HUES64 (cell line): ENCODE data around the gene GPR50.

Experiments
- H3K27ac ChIP-seq: 2 replicates; pipeline ENCODE4 v1.7.0; 2013; ENCODE audit warnings: low read depth, low read length, inconsistent platforms
- H3K27me3 ChIP-seq: 2 replicates; pipeline ENCODE4 v1.6.1; 2013; ENCODE audit warnings: mild to moderate bottlenecking, low read length; ENCODE audit not compliant: insufficient read depth
- H3K36me3 ChIP-seq: 2 replicates; pipeline ENCODE4 v1.6.1; 2013; ENCODE audit warnings: mild to moderate bottlenecking, low read length; ENCODE audit not compliant: insufficient read depth
- H3K4me1 ChIP-seq: 2 replicates; pipeline ENCODE4 v1.6.1; 2013; ENCODE audit warnings: mild to moderate bottlenecking, low read length, moderate library complexity; ENCODE audit not compliant: insufficient read depth
- H3K4me3 ChIP-seq: 2 replicates; pipeline ENCODE4 v1.5.1; 2013; ENCODE audit warnings: mild to moderate bottlenecking, low read length, moderate library complexity
- H3K9ac ChIP-seq: 2 replicates; pipeline ENCODE4 v1.6.1; 2013; ENCODE audit warnings: mild to moderate bottlenecking, low read depth, low read length
- H3K9me3 ChIP-seq: 2 replicates; pipeline ENCODE4 v1.6.1; 2013; ENCODE audit warnings: low read depth, low read length; ENCODE audit not compliant: insufficient read depth
- WGBS: fragments of 150-250, 120-280 bp; methylation state at CpG from one replicate; pipeline ENCODE4 v1.1.7; 2013; ENCODE audit warnings: missing lambda C conversion rate; 5-methylcytosine and 5-hydroxymethylcytosine counted together

Gene GPR50

DNA sequence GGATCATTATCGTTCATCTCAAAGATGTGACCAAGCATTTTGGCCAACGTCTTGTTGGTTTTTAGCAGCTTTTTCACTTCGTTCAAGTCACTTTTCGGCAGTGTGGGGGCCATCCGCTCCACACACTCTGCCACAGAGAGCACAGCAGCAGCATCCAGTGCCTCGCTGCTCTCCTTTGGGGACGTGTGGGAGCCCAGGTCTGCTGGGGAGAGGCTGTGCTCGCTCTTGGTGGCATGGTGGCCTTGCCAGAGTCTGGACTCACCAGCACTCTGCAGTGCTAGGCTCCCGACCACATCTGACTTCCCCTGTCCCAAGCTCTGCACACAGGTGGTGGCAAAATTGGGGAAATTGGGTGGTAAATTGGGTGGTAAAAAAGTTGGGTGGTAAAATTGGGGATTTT, 50.6 kb downstream of the GPR50 start:
- Histone ChIP-seq H3K4me3 (no peak overlapping the region), H3K4me1 (no peaks in the 10 kb centered on the region), H3K27me3 (peaks cover 14% of the 10 kb centered on the region), H3K9me3 (no peaks in the 10 kb centered on the region), H3K36me3 (no peaks in the 10 kb centered on the region), H3K27ac (no peak overlapping the region), H3K9ac (no peak overlapping the region)
- 88% methylated on average over 9 of the region's 9 CpGs for WGBS

DNA sequence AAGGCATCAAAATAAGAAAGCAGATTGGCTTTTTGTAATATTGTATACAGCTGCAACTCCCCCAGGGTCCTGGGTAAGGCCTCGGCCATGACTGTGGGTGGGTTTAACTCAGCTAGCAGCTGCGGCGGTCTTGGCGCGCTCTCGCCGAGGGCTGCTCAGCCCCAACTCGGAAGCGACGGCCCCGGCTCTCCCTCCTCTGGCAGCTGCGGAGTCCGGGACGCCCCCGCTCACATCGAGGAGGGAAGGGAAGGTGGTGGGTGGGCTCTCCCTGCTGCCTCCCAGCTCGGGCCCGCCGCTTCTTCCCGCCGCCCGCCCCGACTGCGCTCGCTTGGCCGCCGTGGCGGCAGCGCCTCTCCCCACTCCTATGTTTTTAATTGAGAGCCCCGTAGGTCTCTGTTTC, 51.2 kb downstream of the GPR50 start:
- Histone ChIP-seq H3K4me1 (no peaks in the 10 kb centered on the region), H3K27me3 (peaks cover 14% of the 10 kb centered on the region)
- WGBS = 84% methylated on average over 23 of the region's 30 CpGs

DNA sequence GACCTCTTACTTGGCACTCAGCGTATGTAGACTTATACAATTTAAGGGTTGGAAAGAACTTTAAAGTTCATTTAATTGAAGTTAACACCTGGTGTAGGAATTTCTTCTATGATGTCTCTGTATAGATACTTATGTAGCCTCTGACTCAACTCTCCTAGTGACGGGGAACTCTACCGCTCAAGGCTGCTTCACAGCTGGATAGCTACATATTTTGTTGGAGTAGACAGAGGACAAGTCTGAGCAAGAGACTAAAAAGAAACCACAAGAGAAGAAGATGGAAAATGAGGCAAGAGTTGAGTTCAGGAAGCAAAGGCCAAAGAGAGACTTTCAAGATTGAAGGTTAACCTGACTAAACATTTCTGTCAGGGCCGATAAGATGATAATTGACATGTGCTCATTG, 52.6 kb downstream of the GPR50 start:
- Histone ChIP-seq H3K4me3 (no peak overlapping the region), H3K27ac (no peak overlapping the region), H3K9ac (no peak overlapping the region), H3K9me3 (no peaks in the 10 kb centered on the region), H3K36me3 (no peaks in the 10 kb centered on the region), H3K4me1 (no peaks in the 10 kb centered on the region), H3K27me3 (peaks cover 14% of the 10 kb centered on the region)
- 93% methylated on average over 3 of the region's 4 CpGs for WGBS

More for the DNA sequence above, 51.2 kb downstream of the GPR50 start:
- H3K9me3 ChIP-seq = no peaks in the 10 kb centered on the region
- no peak overlapping the region for H3K9ac ChIP-seq
- H3K36me3 ChIP-seq = no peaks in the 10 kb centered on the region
- H3K4me3 ChIP-seq = peak overlapping the region; percentile 30; the same call in 1 of the 2 replicates
- no peak overlapping the region for H3K27ac ChIP-seq
